Activated T-cell treated with anti-CD3 and anti-CD28 coated beads, Interleukin-2, amount 50 U/mL, for 4 hours (primary cell): Measurements from ENCODE around the gene GAL. TPM values are rescaled to one million over a fixed set of nuclear protein-coding genes. Genes with fewer than 3 reads are reported as not detected.

ENCODE experiments used
- ATAC-seq, 2 donors: fragments of 200-7000 bp; cut with Tn5 transposase; one replicate each; pipeline ENCODE4 v1.10.0; 2021
- DNase-seq: peaks from one replicate; pipeline ENCODE4 v3.0.0-alpha.2; 2020
- H3K27me3 Mint-ChIP-seq: one replicate; pipeline ENCODE4 v1.8.0; 2021; ENCODE audit warnings: low read depth, mixed read lengths
- H3K36me3 Mint-ChIP-seq: one replicate; pipeline ENCODE4 v1.8.0; 2022; ENCODE audit warnings: mixed read lengths; ENCODE audit not compliant: insufficient read depth
- H3K4me1 Mint-ChIP-seq: one replicate; pipeline ENCODE4 v1.8.0; 2021; ENCODE audit warnings: low read depth, mixed read lengths
- H3K4me3 Mint-ChIP-seq: one replicate; pipeline ENCODE4 v1.8.0; 2021; ENCODE audit warnings: mild to moderate bottlenecking, moderate library complexity, mixed read lengths
- H3K9me3 Mint-ChIP-seq: one replicate; pipeline ENCODE4 v1.8.0; 2021; ENCODE audit warnings: mixed read lengths
- total RNA-seq, 3 donors: library from RNA; stranded (reverse); gene quantifications; one replicate each; pipeline ENCODE4 v1.2.1, GENCODE V29; 2021

GAL gene
- total RNA-seq, 3 donors from 2014 or later, result 2.7 to 5.5 (median 3.6) TPM

- ATAC-seq, result no peak
- Mint-ChIP-seq H3K36me3 (no peaks in the 10 kb centered on the region), H3K4me3 (no peak overlapping the region), H3K4me1 (peaks cover 19% of the 10 kb centered on the region), H3K27me3 (peaks cover 12% of the 10 kb centered on the region), H3K9me3 (peaks cover 11% of the 10 kb centered on the region)
- no peak for DNase-seq
Observed at GRCh38 chr11:68694431-68695297, 10.3 kb downstream of the GAL start.

GRCh38 chr11:68695531-68695930 lies 11.2 kb downstream of the GAL start:
- H3K4me3 Mint-ChIP-seq, result no peak overlapping the region
- peaks cover 12% of the 10 kb centered on the region for H3K27me3 Mint-ChIP-seq
- no peak for DNase-seq
- no peak for ATAC-seq
- no peaks in the 10 kb centered on the region for H3K36me3 Mint-ChIP-seq
- H3K9me3 Mint-ChIP-seq, result peaks cover 11% of the 10 kb centered on the region
- peaks cover 10% of the 10 kb centered on the region for H3K4me1 Mint-ChIP-seq

GRCh38 chr11:68698993-68699392 lies 14.6 kb downstream of the GAL start:
- no peaks in the 10 kb centered on the region for H3K36me3 Mint-ChIP-seq
- ATAC-seq (no peak), DNase-seq (no peak)
- peaks cover 11% of the 10 kb centered on the region for H3K9me3 Mint-ChIP-seq
- H3K4me1 Mint-ChIP-seq, result no peaks in the 10 kb centered on the region
- H3K4me3 Mint-ChIP-seq, result no peak overlapping the region
- peaks cover 12% of the 10 kb centered on the region for H3K27me3 Mint-ChIP-seq

DNA sequence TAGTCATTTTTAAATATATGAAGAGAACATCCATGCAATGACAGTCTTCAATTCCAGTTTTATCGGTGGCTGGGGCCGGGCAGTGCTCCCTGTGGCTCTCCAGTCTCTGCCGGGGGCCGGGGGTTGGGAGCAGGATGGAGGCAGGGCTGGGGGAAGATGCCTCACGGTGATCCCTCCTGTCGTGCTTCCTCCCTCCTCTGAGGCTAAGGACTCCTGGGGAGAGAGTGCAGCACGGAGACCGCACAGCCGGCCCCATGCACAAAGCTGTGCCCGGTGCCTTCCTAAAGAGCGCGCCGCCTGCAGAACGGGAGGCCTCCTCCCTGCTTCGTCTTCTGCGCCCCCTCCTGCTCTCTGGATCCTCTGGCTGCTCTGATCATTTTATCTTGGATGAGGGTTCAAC lies 20.5 kb downstream of the GAL start:
- Mint-ChIP-seq H3K27me3 (peaks cover 3% of the 10 kb centered on the region), H3K9me3 (no peaks in the 10 kb centered on the region), H3K4me3 (no peak overlapping the region), H3K36me3 (no peaks in the 10 kb centered on the region), H3K4me1 (no peaks in the 10 kb centered on the region)
- DNase-seq, result no peak
- ATAC-seq, result no peak

DNA sequence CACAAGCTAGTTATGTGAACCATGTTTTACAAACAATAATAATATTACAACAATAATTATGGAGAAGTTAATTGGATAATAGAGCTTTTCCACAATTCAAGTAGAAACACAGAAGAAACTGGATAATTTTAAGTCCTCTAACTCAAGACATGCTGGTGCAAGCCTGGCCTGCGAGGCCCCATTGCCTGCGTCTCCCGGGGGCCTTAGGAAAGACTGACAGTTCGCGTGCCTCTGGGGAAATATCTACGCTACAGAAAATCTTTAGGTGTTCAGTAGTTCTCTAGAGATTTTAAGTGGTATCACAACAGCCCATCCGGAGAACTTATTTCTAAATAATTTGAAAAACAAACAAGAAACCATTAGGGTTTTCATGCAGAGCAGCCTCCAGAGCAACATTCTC lies 23.2 kb downstream of the GAL start:
- Mint-ChIP-seq H3K9me3 (no peaks in the 10 kb centered on the region), H3K4me1 (no peaks in the 10 kb centered on the region), H3K27me3 (peaks cover 3% of the 10 kb centered on the region), H3K4me3 (no peak overlapping the region), H3K36me3 (peaks cover 2% of the 10 kb centered on the region)
- no peak for DNase-seq
- ATAC-seq, result no peak

DNA sequence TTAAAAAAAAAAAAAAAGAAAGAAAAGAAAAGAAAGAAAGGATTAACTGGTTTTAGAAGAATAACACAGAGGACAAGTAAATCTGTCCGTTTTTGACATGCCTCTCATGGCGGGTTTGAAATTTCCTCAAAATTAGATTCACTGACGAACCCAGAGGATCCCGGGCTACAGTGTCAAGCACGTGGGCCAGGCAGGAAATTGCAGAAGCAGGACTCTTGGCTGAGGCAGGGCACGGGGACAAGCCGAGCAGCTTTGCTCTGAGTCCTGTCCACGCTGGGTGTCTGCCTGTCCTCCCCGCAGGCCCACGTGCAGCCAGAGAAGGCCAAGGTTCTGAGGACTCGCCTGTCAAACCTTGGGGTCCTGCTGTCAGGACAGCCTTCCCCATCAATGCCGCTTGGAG lies 24.7 kb downstream of the GAL start:
- ATAC-seq (no peak), DNase-seq (no peak)
- H3K9me3 Mint-ChIP-seq, result no peaks in the 10 kb centered on the region

DNA sequence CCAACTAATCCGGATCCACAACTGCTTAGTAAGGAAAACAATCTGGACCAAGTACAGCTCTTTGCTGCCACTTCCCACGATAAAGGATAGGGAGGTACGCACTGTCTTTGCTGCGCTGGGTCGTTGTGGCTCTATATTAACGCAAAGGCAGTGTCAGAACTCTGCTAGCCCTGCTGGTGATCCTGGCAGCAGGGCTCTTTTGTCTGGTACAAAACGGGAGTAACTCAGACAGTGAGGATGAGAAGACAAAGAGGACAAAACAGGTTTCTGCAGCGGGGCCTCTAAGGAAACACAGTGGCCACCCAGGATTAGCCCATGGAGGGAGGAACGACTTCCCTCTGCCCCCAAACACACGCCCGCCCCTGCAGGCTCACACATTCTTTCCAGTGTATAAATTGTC lies 26.1 kb downstream of the GAL start:
- H3K9me3 Mint-ChIP-seq, result no peaks in the 10 kb centered on the region
- no peak overlapping the region for H3K4me3 Mint-ChIP-seq
- ATAC-seq (no peak), DNase-seq (no peak)
- peaks cover 2% of the 10 kb centered on the region for H3K36me3 Mint-ChIP-seq
- no peaks in the 10 kb centered on the region for H3K27me3 Mint-ChIP-seq
- no peaks in the 10 kb centered on the region for H3K4me1 Mint-ChIP-seq

More for the DNA sequence above, 24.7 kb downstream of the GAL start:
- Mint-ChIP-seq H3K4me1 (no peaks in the 10 kb centered on the region), H3K36me3 (peaks cover 2% of the 10 kb centered on the region), H3K27me3 (no peaks in the 10 kb centered on the region), H3K4me3 (no peak overlapping the region)

DNA sequence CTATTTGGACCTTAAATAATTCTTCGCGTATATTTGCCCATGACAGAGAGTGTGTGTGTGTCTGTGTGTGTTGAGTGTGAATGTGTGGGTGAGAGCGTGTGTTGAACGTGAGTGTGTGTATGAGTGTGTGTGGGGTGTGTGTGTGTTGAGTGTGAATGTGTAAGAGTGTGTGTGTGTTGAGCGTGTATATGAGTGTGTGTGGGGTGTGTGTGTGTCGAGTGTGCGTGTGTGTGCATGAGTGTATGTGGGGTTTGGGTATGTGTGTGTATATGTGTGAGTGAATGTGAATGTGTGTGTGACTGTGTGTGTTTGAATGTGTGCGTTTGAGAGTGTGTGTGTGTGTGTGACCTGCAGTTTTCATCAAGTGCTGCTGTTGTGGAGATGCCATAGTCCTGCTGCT lies 26.8 kb downstream of the GAL start:
- H3K4me3 Mint-ChIP-seq, result no peak overlapping the region
- peaks cover 7% of the 10 kb centered on the region for H3K36me3 Mint-ChIP-seq
- ATAC-seq (no peak), DNase-seq (no peak)
- no peaks in the 10 kb centered on the region for H3K27me3 Mint-ChIP-seq
- no peaks in the 10 kb centered on the region for H3K9me3 Mint-ChIP-seq
- H3K4me1 Mint-ChIP-seq, result no peaks in the 10 kb centered on the region

- Mint-ChIP-seq H3K27me3 (no peaks in the 10 kb centered on the region), H3K36me3 (peaks cover 9% of the 10 kb centered on the region), H3K9me3 (peaks cover 4% of the 10 kb centered on the region), H3K4me3 (no peak overlapping the region), H3K4me1 (no peaks in the 10 kb centered on the region)
- no peak for ATAC-seq
- DNase-seq, result no peak
Observed at GRCh38 chr11:68714060-68714856, 29.9 kb downstream of the GAL start.

DNA sequence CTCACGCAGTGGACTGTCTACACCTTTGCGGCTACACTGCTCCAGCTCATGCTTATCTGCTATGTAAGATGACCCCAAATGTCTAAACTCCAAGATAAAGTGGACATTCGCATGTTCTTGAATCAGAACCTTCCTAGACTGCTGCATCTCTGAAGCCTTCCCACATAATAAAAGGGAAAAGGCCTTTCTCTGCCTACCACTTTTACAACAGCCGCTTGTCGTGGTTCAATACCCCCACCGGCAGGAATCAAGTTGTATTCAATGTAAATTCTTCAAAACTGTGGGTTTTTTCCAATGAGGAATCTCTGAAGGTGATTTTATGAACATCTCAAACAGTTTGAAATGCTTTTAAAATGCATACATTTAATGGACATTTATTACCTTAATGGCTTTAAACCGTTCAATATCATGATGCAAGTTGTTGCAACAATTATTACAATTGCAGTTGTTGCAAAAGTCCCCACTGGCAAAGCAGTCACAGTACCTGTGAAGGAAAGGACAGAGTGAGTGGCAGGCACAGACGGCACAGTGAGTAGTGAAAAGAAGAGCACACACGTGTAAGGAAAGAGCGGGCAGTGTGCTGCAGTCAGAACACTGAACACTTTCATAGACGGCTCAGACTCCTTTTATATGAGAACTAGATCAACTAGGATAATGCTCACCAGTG lies 31.2 kb downstream of the GAL start:
- peaks cover 3% of the 10 kb centered on the region for H3K27me3 Mint-ChIP-seq
- no peak for ATAC-seq
- H3K4me3 Mint-ChIP-seq, result no peak overlapping the region
- no peaks in the 10 kb centered on the region for H3K4me1 Mint-ChIP-seq
- peaks cover 17% of the 10 kb centered on the region for H3K9me3 Mint-ChIP-seq
- no peak for DNase-seq
- H3K36me3 Mint-ChIP-seq, result peaks cover 17% of the 10 kb centered on the region

DNA sequence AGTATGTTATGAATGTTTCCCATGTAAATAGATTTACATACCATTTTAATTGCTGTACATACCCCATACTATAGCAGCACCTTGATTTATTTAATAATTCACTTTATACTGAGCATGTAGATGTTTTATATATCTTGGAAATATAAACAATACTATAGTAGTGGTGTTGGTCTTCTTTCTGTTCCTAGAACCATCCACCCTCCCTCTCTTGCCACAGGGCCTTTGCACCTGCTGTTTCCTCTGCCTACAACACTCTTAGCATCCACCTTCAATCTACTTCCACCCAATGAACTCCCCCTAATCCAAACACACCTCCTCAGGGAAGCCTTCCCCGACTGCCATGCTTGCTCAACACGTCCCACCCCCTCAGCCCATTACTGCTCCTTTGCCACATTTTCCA lies 36.7 kb downstream of the GAL start:
- peaks cover 16% of the 10 kb centered on the region for H3K36me3 Mint-ChIP-seq
- peaks cover 7% of the 10 kb centered on the region for H3K27me3 Mint-ChIP-seq
- peaks cover 17% of the 10 kb centered on the region for H3K9me3 Mint-ChIP-seq
- H3K4me1 Mint-ChIP-seq, result no peaks in the 10 kb centered on the region
- H3K4me3 Mint-ChIP-seq, result no peak overlapping the region
- ATAC-seq (no peak), DNase-seq (no peak)

GRCh38 chr11:68722143-68722542 lies 37.8 kb downstream of the GAL start:
- DNase-seq (no peak), ATAC-seq (no peak)
- Mint-ChIP-seq H3K4me3 (no peak overlapping the region), H3K4me1 (no peaks in the 10 kb centered on the region), H3K27me3 (peaks cover 7% of the 10 kb centered on the region), H3K36me3 (peaks cover 14% of the 10 kb centered on the region), H3K9me3 (peaks cover 17% of the 10 kb centered on the region)

DNA sequence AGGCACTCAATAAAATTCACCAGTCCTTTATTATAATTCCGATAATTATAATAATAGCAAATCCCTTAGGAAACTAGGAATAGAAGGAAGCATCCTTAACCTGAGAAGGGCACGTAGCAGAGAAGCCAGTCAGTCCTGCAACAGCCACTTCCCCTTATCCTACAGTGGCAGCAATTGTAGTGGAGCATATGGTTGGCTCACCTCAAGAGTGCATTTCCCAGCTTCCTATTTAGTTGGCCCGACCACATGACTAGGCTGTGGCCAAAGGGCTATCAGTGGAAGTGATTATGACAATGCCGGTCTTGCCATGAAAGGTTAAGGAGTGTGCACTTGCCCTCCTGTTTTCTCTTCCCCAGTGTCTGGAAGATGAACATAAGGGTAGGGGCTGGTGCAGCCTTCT lies 39.9 kb downstream of the GAL start:
- H3K27me3 Mint-ChIP-seq, result peaks cover 7% of the 10 kb centered on the region
- ATAC-seq, result no peak

DNA sequence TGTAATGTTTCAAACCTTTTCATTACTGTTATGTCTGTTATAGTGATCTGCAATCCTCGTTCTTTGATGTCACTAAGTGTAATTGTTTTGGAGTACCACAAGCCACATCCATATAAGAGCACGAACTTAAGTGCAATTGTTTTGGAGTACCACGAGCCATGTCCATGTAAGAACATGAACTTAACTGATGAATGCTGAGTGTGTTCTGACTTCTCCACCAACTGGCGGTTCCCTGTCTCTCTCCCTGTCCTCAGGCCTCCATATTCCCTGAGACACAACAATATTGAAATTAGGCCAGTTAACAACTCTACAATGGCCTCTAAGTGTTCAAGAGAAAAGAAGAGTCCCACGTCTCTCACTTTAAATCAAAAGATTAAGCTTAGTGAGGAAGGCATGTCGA lies 43.4 kb downstream of the GAL start:
- ATAC-seq (no peak), DNase-seq (no peak)
- Mint-ChIP-seq H3K36me3 (peaks cover 4% of the 10 kb centered on the region), H3K4me3 (no peak overlapping the region), H3K9me3 (no peaks in the 10 kb centered on the region), H3K4me1 (no peaks in the 10 kb centered on the region), H3K27me3 (no peaks in the 10 kb centered on the region)

More for the DNA sequence above, 39.9 kb downstream of the GAL start:
- no peak overlapping the region for H3K4me3 Mint-ChIP-seq
- DNase-seq, result no peak
- no peaks in the 10 kb centered on the region for H3K4me1 Mint-ChIP-seq
- H3K36me3 Mint-ChIP-seq, result peaks cover 14% of the 10 kb centered on the region
- peaks cover 13% of the 10 kb centered on the region for H3K9me3 Mint-ChIP-seq
